CD4-positive, alpha-beta T cell (primary cell): Measurements from ENCODE around the gene TTC27. TPM values are rescaled to one million over a fixed set of nuclear protein-coding genes. Genes with fewer than 3 reads are reported as not detected.

Source experiments
- ATAC-seq: fragments of 200-7000 bp; cut with Tn5 transposase; one replicate; pipeline ENCODE4 v1.10.0; 2022; ENCODE audit warnings: mild to moderate bottlenecking; ENCODE audit not compliant: poor library complexity
- CTCF ChIA-PET: fragments of 350-600 bp; sonication (Branson Sonifier 250); formaldehyde crosslinking; loops from one replicate; lab custom pipeline; 2021; ENCODE audit warnings: antibody characterized with exemption, inconsistent platforms; lab: Charles Lee
- POLR2A ChIA-PET: fragments of 350-600 bp; sonication (Branson Sonifier 250); formaldehyde crosslinking; loops from one replicate; lab custom pipeline; 2021; ENCODE audit warnings: antibody characterized with exemption, inconsistent platforms; lab: Charles Lee
- DNase-seq, 14 experiments: peaks; one replicate each; pipeline ENCODE4 v3.0.0-alpha.2; 2013 to 2020; ENCODE audit warnings: mixed read lengths in 2 of 14
- H3K27ac ChIP-seq, 2 donors: one replicate each; pipeline versions ENCODE4 v1.5.1 to v1.7.0; 2013; ENCODE audit warnings: low read length in 2 of 2, low read depth in 1 of 2, mild to moderate bottlenecking in 1 of 2
- H3K27me3 ChIP-seq, 2 experiments: 1 replicate in 1 of 2; 2 replicates in 1 of 2; pipeline versions ENCODE4 v1.6.1 to v1.7.0; 2013; ENCODE audit warnings: low read length in 2 of 2, control low read depth in 1 of 2, mild to moderate bottlenecking in 1 of 2, moderate library complexity in 1 of 2; ENCODE audit not compliant: insufficient read depth in 2 of 2, control insufficient read depth in 1 of 2
- H3K36me3 ChIP-seq: one replicate; pipeline ENCODE4 v1.6.1; 2013; ENCODE audit warnings: low read length, control low read depth; ENCODE audit not compliant: insufficient read depth
- H3K4me1 ChIP-seq: one replicate; pipeline ENCODE4 v1.6.1; 2013; ENCODE audit warnings: low read length, control low read depth; ENCODE audit not compliant: insufficient read depth
- H3K4me3 ChIP-seq: one replicate; pipeline ENCODE4 v1.5.1; 2013; ENCODE audit warnings: mild to moderate bottlenecking, low read length, moderate library complexity
- H3K9me3 ChIP-seq, 2 experiments: 1 replicate in 1 of 2; 2 replicates in 1 of 2; pipeline versions ENCODE4 v1.6.1 to v1.7.0; 2013; ENCODE audit warnings: low read length in 2 of 2, mild to moderate bottlenecking in 2 of 2, control low read depth in 1 of 2, moderate library complexity in 1 of 2; ENCODE audit not compliant: control insufficient read depth in 1 of 2, insufficient read depth in 1 of 2
- H3K27ac Mint-ChIP-seq: one replicate; pipeline ENCODE4 v1.8.0; 2020; ENCODE audit warnings: mixed read lengths
- H3K27me3 Mint-ChIP-seq: one replicate; pipeline ENCODE4 v1.8.0; 2021; ENCODE audit warnings: mixed read lengths
- H3K36me3 Mint-ChIP-seq: one replicate; pipeline ENCODE4 v1.8.0; 2021; ENCODE audit warnings: low read depth, mixed read lengths
- H3K4me1 Mint-ChIP-seq: one replicate; pipeline ENCODE4 v1.8.0; 2021; ENCODE audit warnings: low read depth, mixed read lengths
- H3K4me3 Mint-ChIP-seq: one replicate; pipeline ENCODE4 v1.8.0; 2020; ENCODE audit warnings: mild to moderate bottlenecking, mixed read lengths
- H3K9me3 Mint-ChIP-seq: one replicate; pipeline ENCODE4 v1.8.0; 2020; ENCODE audit warnings: mixed read lengths
- intact Hi-C, 2 experiments: fragments of 100-400 bp; cut with DNase I in 1 of 2; cut with micrococcal nuclease in 1 of 2; formaldehyde crosslinking; loops; one replicate each; pipeline versions ENCODE4 v1.15.1 to v1.9.0; 2023 to 2025; cut with DNase I, micrococcal nuclease
- total RNA-seq, 174 experiments: library from RNA in 2 of 174; stranded (reverse) in 2 of 174; gene quantifications; one replicate each; pipeline ENCODE4 v1.2.3 and lab custom pipeline; 2021 to 2026
- TF ChIP-seq, protein P1 (sequence below): fragments of 200-600 bp; IDR thresholded peaks from one replicate; pipeline ENCODE4 v1.8.0; 2022; ENCODE audit warnings: antibody characterized with exemption, mild to moderate bottlenecking

The TTC27 gene
- total RNA-seq, 2 experiments from 2014 or later: 11.6 to 17.6 TPM

DNA sequence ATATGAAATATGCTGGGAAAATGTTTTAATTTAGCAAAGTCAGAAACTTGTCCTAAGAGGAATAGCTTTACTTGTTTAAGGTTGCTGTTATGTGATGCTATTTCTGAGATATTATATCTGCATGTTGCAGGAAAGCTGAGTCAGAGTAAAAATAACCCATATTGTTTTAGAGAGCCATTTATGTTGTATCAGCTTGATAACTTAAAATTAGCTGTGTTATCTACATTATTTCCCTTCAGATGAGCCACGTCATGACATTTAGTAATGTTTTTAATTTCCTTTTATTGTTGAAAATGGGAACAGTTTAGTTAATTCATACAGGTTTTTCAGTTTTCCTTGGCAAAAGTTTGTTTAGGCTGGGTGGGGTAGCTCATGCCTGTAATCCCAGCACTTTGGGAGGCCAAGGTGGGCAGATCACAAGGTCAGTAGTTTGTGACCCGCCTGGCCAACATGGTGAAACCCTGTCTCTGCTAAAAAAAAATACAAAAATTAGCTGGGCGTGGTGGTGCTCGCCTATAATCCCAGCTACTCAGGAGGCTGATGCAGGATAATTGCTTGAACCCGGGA lies 55.8 kb downstream of the TTC27 start:
- Histone ChIP-seq H3K36me3 (peaks cover 34% of the 10 kb centered on the region), H3K9me3 (no peaks in the 10 kb centered on the region), H3K27me3 (no peaks in the 10 kb centered on the region), H3K4me3 (no peak overlapping the region), H3K27ac (no peak overlapping the region), H3K4me1 (no peaks in the 10 kb centered on the region)
- TF ChIP-seq, protein P1, sequence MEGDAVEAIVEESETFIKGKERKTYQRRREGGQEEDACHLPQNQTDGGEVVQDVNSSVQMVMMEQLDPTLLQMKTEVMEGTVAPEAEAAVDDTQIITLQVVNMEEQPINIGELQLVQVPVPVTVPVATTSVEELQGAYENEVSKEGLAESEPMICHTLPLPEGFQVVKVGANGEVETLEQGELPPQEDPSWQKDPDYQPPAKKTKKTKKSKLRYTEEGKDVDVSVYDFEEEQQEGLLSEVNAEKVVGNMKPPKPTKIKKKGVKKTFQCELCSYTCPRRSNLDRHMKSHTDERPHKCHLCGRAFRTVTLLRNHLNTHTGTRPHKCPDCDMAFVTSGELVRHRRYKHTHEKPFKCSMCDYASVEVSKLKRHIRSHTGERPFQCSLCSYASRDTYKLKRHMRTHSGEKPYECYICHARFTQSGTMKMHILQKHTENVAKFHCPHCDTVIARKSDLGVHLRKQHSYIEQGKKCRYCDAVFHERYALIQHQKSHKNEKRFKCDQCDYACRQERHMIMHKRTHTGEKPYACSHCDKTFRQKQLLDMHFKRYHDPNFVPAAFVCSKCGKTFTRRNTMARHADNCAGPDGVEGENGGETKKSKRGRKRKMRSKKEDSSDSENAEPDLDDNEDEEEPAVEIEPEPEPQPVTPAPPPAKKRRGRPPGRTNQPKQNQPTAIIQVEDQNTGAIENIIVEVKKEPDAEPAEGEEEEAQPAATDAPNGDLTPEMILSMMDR: no peak
- Mint-ChIP-seq H3K36me3 (peaks cover 80% of the 10 kb centered on the region), H3K27ac (no peak overlapping the region), H3K27me3 (no peaks in the 10 kb centered on the region), H3K4me1 (peaks cover 8% of the 10 kb centered on the region), H3K4me3 (no peak overlapping the region), H3K9me3 (no peaks in the 10 kb centered on the region)
- DNase-seq (no peak), ATAC-seq (no peak)
- POLR2A ChIA-PET: no interaction called here
- CTCF ChIA-PET: no interaction called here
- intact Hi-C loops: no loop called here

DNA sequence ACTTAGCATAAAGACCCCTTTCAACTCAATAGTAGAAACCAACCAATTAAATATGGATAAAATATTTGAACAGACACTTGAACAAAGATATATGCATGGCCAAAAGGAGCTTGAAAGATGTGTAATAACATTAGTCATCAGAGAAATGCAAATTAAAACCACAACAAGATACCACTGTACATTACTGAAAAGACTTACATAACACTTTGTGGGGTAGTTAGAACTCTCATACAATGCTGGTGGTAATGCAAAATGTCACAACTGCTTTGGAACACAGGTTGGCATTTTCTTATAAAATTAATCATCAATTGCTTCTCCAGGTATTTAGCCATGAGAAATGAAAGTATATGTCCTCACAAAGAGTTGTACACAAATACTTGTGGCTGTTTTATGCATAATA lies 60.7 kb downstream of the TTC27 start:
- H3K27ac ChIP-seq: no peak overlapping the region
- ChIA-PET POLR2A (interaction anchor here (0.6 kb wide), 1 partner anchor 17 kb away, joined by 3 read pairs; no protein-coding TSS in a partner anchor), CTCF (no interaction called here)
- no peak overlapping the region for H3K4me3 Mint-ChIP-seq
- TF ChIP-seq, protein P1: no peak
- no peak overlapping the region for H3K27ac Mint-ChIP-seq
- no peak overlapping the region for H3K4me3 ChIP-seq
- H3K36me3 ChIP-seq: peaks cover 16% of the 10 kb centered on the region
- H3K27me3 ChIP-seq: no peaks in the 10 kb centered on the region
- no peak for ATAC-seq
- no peaks in the 10 kb centered on the region for H3K9me3 ChIP-seq
- no peaks in the 10 kb centered on the region for H3K4me1 Mint-ChIP-seq
- intact Hi-C loops: no loop called here
- peaks cover 41% of the 10 kb centered on the region for H3K36me3 Mint-ChIP-seq
- H3K27me3 Mint-ChIP-seq: no peaks in the 10 kb centered on the region
- no peaks in the 10 kb centered on the region for H3K4me1 ChIP-seq
- no peak for DNase-seq
- H3K9me3 Mint-ChIP-seq: no peaks in the 10 kb centered on the region

DNA sequence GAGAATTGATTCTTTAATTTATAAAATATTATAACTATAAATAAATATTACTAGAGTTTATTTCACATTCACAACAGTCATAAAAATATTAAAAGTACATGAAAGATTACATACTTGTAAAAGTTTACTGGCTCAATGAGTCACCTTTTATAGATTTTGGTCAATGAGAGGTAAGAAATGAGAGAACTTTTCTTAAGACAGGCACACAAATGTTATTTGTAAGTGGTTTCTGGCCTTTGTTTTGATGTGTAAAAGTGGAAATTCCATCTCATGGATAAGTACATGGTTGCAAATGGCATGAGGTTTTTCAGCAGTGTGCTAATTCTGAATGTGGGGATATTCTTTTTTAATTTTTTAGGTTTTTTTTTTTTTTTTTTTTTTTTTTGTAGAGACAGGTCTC lies 63.8 kb downstream of the TTC27 start:
- no peak for ATAC-seq
- no peak overlapping the region for H3K4me3 ChIP-seq
- Mint-ChIP-seq H3K36me3 (peaks cover 30% of the 10 kb centered on the region), H3K27ac (no peak overlapping the region), H3K27me3 (no peaks in the 10 kb centered on the region), H3K4me1 (no peaks in the 10 kb centered on the region), H3K4me3 (no peak overlapping the region), H3K9me3 (no peaks in the 10 kb centered on the region)
- TF ChIP-seq, protein P1: no peak
- CTCF ChIA-PET: no interaction called here
- no peaks in the 10 kb centered on the region for H3K9me3 ChIP-seq
- intact Hi-C loops: no loop called here
- no peaks in the 10 kb centered on the region for H3K27me3 ChIP-seq
- POLR2A ChIA-PET: no interaction called here
- no peak overlapping the region for H3K27ac ChIP-seq
- H3K36me3 ChIP-seq: peaks cover 8% of the 10 kb centered on the region
- DNase-seq: no peak
- H3K4me1 ChIP-seq: no peaks in the 10 kb centered on the region
